SK-N-SH treated with all-trans-retinoic acid at 6 μM for 48 hours (cell line): ENCODE results near the gene AKAP6.

Experiments
- ATAC-seq: fragments of 200-7000 bp; cut with Tn5 transposase; 3 replicates; pipeline ENCODE4 v1.9.1; 2020; ENCODE audit warnings: mild to moderate bottlenecking, moderate library complexity
- ARNTL ChIP-seq: fragments of 450-650 bp; formaldehyde crosslinking; IDR thresholded peaks from 2 replicates; pipeline ENCODE4 v1.5.0; 2020; ENCODE audit warnings: low read depth, mild to moderate bottlenecking, moderate library complexity, borderline replicate concordance
- CREB5 ChIP-seq: fragments of 250-450 bp; sonication (Bioruptor Pico); IDR thresholded peaks from 2 replicates; pipeline ENCODE4 v1.5.1; 2020; ENCODE audit warnings: low read depth, mild to moderate bottlenecking, moderate library complexity
- CSDC2 ChIP-seq: fragments of 250-450 bp; sonication (Bioruptor Pico); IDR thresholded peaks from 2 replicates; pipeline ENCODE4 v1.5.0; 2020; ENCODE audit warnings: mild to moderate bottlenecking, moderate library complexity
- CSRNP3 ChIP-seq: fragments of 250-450 bp; sonication (Bioruptor Pico); IDR thresholded peaks from 2 replicates; pipeline ENCODE4 v1.5.1; 2021; ENCODE audit warnings: mild to moderate bottlenecking, moderate library complexity
- GLIS3 ChIP-seq: fragments of 250-450 bp; sonication (Bioruptor Pico); IDR thresholded peaks from 2 replicates; pipeline ENCODE4 v1.5.0; 2020; ENCODE audit warnings: mild to moderate bottlenecking, moderate library complexity
- ISL1 ChIP-seq: fragments of 250-450 bp; sonication (Bioruptor Pico); IDR thresholded peaks from 2 replicates; pipeline ENCODE4 v2.1.2; 2022; ENCODE audit warnings: mild to moderate bottlenecking, moderate library complexity
- OSR1 ChIP-seq: fragments of 250-450 bp; sonication (Bioruptor Pico); IDR thresholded peaks from 2 replicates; pipeline ENCODE4 v1.8.0; 2022; ENCODE audit warnings: moderate library complexity, mild to moderate bottlenecking, inconsistent platforms
- PATZ1 ChIP-seq: fragments of 250-450 bp; sonication (Bioruptor Pico); IDR thresholded peaks from 2 replicates; pipeline ENCODE4 v1.8.0; 2020; ENCODE audit warnings: mild to moderate bottlenecking, moderate library complexity, borderline replicate concordance
- POU6F1 ChIP-seq: fragments of 250-450 bp; sonication (Bioruptor Pico); IDR thresholded peaks from 2 replicates; pipeline ENCODE4 v1.8.0; 2021; ENCODE audit warnings: low read depth, mild to moderate bottlenecking, moderate library complexity, borderline replicate concordance
- RARB ChIP-seq: fragments of 250-450 bp; sonication (Bioruptor Pico); IDR thresholded peaks from 2 replicates; pipeline ENCODE4 v1.8.0; 2021; ENCODE audit warnings: mild to moderate bottlenecking, moderate library complexity
- TCF4 ChIP-seq: fragments of 250-450 bp; sonication (Bioruptor Pico); IDR thresholded peaks from 2 replicates; pipeline ENCODE4 v1.8.0; 2021; ENCODE audit warnings: mild to moderate bottlenecking, moderate library complexity, borderline replicate concordance
- TOX ChIP-seq: fragments of 250-450 bp; sonication (Bioruptor Pico); IDR thresholded peaks from 2 replicates; pipeline ENCODE4 v1.8.0; 2021; ENCODE audit warnings: mild to moderate bottlenecking, moderate library complexity, borderline replicate concordance
- TSHZ2 ChIP-seq: fragments of 250-450 bp; sonication (Bioruptor Pico); IDR thresholded peaks from 2 replicates; pipeline ENCODE4 v1.5.0; 2020; ENCODE audit warnings: mild to moderate bottlenecking, moderate library complexity
- ZC3H10 ChIP-seq: fragments of 250-450 bp; sonication (Bioruptor Pico); IDR thresholded peaks from 2 replicates; pipeline ENCODE4 v1.5.1; 2021; ENCODE audit warnings: mild to moderate bottlenecking, moderate library complexity
- ZFP3 ChIP-seq: fragments of 250-450 bp; sonication (Bioruptor Pico); IDR thresholded peaks from 2 replicates; pipeline ENCODE4 v1.5.0; 2020; ENCODE audit warnings: mild to moderate bottlenecking, moderate library complexity
- ZFP30 ChIP-seq: fragments of 450-650 bp; formaldehyde crosslinking; IDR thresholded peaks from 2 replicates; pipeline ENCODE4 v1.5.0; 2022; ENCODE audit warnings: mild to moderate bottlenecking, moderate library complexity
- ZNF565 ChIP-seq: fragments of 450-650 bp; formaldehyde crosslinking; conservative IDR thresholded peaks from 2 replicates; pipeline ENCODE4 v1.5.0; 2020; ENCODE audit warnings: low read depth, mild to moderate bottlenecking, moderate library complexity
- ZNF70 ChIP-seq: fragments of 450-650 bp; formaldehyde crosslinking; IDR thresholded peaks from 2 replicates; pipeline ENCODE4 v1.5.0; 2020; ENCODE audit warnings: mild to moderate bottlenecking, moderate library complexity
- ZNF8 ChIP-seq: fragments of 450-650 bp; formaldehyde crosslinking; IDR thresholded peaks from 2 replicates; pipeline ENCODE4 v1.5.0; 2020; ENCODE audit warnings: mild to moderate bottlenecking, moderate library complexity

Gene AKAP6

GRCh38 chr14:32329690-32330285, 690 bp downstream of the AKAP6 start:
- TF ChIP-seq RARB (CRISPR knock-in tag): no peak
- TF ChIP-seq ZNF8 (CRISPR knock-in tag): no peak
- no peak for TF ChIP-seq ZNF70 (CRISPR knock-in tag)
- TF ChIP-seq TCF4 (CRISPR knock-in tag): no peak
- TF ChIP-seq ZNF565 (CRISPR knock-in tag): no peak
- no peak for TF ChIP-seq ISL1 (CRISPR knock-in tag)
- TF ChIP-seq TOX (CRISPR knock-in tag): no peak
- no peak for TF ChIP-seq CSRNP3
- no peak for TF ChIP-seq POU6F1
- TF ChIP-seq ARNTL (CRISPR knock-in tag): no peak
- TF ChIP-seq CREB5: no peak
- no peak for TF ChIP-seq PATZ1 (CRISPR knock-in tag)
- TF ChIP-seq ZFP30 (CRISPR knock-in tag): no peak
- peak; percentile 66 for ATAC-seq

- ATAC-seq: peak; percentile 41
- TF ChIP-seq ARNTL (CRISPR knock-in tag): no peak
- TF ChIP-seq CREB5: no peak
- no peak for TF ChIP-seq ZFP3
- no peak for TF ChIP-seq TOX (CRISPR knock-in tag)
- no peak for TF ChIP-seq ZNF70 (CRISPR knock-in tag)
- TF ChIP-seq OSR1 (CRISPR knock-in tag): no peak
- TF ChIP-seq ZFP30 (CRISPR knock-in tag): no peak
- TF ChIP-seq ISL1 (CRISPR knock-in tag): no peak
- no peak for TF ChIP-seq GLIS3 (CRISPR knock-in tag)
- TF ChIP-seq ZC3H10 (CRISPR knock-in tag): no peak
- TF ChIP-seq CSRNP3: no peak
- TF ChIP-seq CSDC2 (CRISPR knock-in tag): no peak
- TF ChIP-seq, all 23 proteins: peak for 0
Measured at GRCh38 chr14:32330351-32331111, 1.4 kb downstream of the AKAP6 start.

GRCh38 chr14:32331206-32331605, 2.1 kb downstream of the AKAP6 start:
- no peak for TF ChIP-seq ZNF565 (CRISPR knock-in tag)
- TF ChIP-seq TSHZ2 (CRISPR knock-in tag): no peak
- TF ChIP-seq ZFP30 (CRISPR knock-in tag): no peak
- TF ChIP-seq TOX (CRISPR knock-in tag): no peak
- TF ChIP-seq CREB5: no peak
- ATAC-seq: peak; percentile 24; the same call in 1 of the 3 replicates
